BE2C (cell line): ENCODE results near the gene SPTBN4.

ENCODE experiments used
- DNase-seq: peaks from one replicate; pipeline ENCODE4 v3.0.0-alpha.2; 2020
- H3K27me3 ChIP-seq: fragments of 250-450 bp; sonication (Bioruptor Pico); 2 replicates; pipeline ENCODE4 v1.5.1; 2020; ENCODE audit warnings: mild to moderate bottlenecking
- H3K36me3 ChIP-seq: fragments of 250-450 bp; sonication (Bioruptor Pico); 2 replicates; pipeline ENCODE4 v1.5.1; 2020; ENCODE audit warnings: mild to moderate bottlenecking
- H3K4me1 ChIP-seq: fragments of 250-450 bp; sonication (Bioruptor Pico); 2 replicates; pipeline ENCODE4 v1.5.1; 2020
- H3K4me3 ChIP-seq: 2 replicates; pipeline ENCODE4 v1.5.1; 2011; ENCODE audit warnings: low read depth, low read length
- H3K9me3 ChIP-seq: fragments of 250-450 bp; sonication (Bioruptor Pico); 2 replicates; pipeline ENCODE4 v1.5.1; 2020
- TF ChIP-seq, protein P1 (sequence below): IDR thresholded peaks from 2 replicates; pipeline ENCODE4 v1.5.1; 2012; ENCODE audit warnings: mild to moderate bottlenecking, low read depth, low read length

The SPTBN4 gene

GRCh38 chr19:40592170-40592569, 125.4 kb downstream of the SPTBN4 start:
- peaks cover under 1% of the 10 kb centered on the region for H3K27me3 ChIP-seq
- peaks cover 10% of the 10 kb centered on the region for H3K4me1 ChIP-seq
- no peak overlapping the region for H3K4me3 ChIP-seq
- no peaks in the 10 kb centered on the region for H3K36me3 ChIP-seq
- TF ChIP-seq, protein P1, sequence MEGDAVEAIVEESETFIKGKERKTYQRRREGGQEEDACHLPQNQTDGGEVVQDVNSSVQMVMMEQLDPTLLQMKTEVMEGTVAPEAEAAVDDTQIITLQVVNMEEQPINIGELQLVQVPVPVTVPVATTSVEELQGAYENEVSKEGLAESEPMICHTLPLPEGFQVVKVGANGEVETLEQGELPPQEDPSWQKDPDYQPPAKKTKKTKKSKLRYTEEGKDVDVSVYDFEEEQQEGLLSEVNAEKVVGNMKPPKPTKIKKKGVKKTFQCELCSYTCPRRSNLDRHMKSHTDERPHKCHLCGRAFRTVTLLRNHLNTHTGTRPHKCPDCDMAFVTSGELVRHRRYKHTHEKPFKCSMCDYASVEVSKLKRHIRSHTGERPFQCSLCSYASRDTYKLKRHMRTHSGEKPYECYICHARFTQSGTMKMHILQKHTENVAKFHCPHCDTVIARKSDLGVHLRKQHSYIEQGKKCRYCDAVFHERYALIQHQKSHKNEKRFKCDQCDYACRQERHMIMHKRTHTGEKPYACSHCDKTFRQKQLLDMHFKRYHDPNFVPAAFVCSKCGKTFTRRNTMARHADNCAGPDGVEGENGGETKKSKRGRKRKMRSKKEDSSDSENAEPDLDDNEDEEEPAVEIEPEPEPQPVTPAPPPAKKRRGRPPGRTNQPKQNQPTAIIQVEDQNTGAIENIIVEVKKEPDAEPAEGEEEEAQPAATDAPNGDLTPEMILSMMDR = no peak
- H3K9me3 ChIP-seq = no peaks in the 10 kb centered on the region
- DNase-seq = no peak

DNA sequence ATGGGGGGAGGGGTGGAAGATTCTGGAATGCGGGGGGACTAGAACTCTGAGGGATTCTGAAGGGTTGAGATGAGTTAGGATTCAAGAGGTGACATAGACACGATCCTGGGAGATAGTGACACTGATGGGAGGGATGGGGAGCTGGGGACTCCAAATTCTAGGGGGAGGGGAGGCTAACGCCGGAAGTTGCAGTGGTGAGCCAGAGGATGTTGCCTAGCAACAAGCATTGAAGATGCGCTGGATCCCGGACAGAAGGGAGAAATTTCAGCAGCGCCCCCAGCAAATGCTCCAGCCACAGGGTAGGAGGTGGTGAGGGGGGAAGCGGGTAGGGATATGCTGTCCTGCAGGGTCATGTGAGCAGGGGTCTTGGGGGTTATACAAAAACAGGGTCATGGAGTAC, 127.5 kb downstream of the SPTBN4 start:
- no peak for DNase-seq

DNA sequence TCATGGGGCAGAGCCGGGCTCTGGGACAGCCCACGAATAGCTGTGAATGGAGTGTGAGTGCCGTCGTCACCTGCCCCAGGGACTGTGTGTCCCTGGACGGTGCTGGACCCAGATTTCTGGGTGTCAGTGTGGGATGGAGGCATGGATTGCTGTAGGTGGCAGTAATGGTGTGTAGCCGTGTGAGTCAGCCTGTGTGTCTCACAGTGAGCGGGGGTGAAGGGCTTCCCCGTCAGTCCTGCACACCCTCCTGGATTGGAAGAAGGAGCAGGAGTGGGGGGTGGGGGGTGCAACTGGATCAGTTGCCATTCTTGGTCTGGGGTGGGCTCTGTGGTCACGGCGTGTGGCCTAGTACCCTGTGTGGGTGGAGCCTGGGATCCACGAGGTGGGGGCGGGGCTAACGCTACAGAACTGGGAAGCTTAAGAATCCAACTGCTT, 127.9 kb downstream of the SPTBN4 start:
- no peak for DNase-seq
- H3K9me3 ChIP-seq = no peaks in the 10 kb centered on the region
- H3K36me3 ChIP-seq = no peaks in the 10 kb centered on the region
- H3K4me3 ChIP-seq = peak overlapping the region; percentile 20
- H3K4me1 ChIP-seq = peaks cover 15% of the 10 kb centered on the region
- peaks cover 21% of the 10 kb centered on the region for H3K27me3 ChIP-seq
- TF ChIP-seq, protein P1 = no peak

More for the DNA sequence above, 127.5 kb downstream of the SPTBN4 start:
- Histone ChIP-seq H3K36me3 (no peaks in the 10 kb centered on the region), H3K9me3 (no peaks in the 10 kb centered on the region), H3K27me3 (peaks cover 17% of the 10 kb centered on the region), H3K4me3 (peak overlapping the region; percentile 20), H3K4me1 (peaks cover 15% of the 10 kb centered on the region)
- TF ChIP-seq, protein P1 = no peak

DNA sequence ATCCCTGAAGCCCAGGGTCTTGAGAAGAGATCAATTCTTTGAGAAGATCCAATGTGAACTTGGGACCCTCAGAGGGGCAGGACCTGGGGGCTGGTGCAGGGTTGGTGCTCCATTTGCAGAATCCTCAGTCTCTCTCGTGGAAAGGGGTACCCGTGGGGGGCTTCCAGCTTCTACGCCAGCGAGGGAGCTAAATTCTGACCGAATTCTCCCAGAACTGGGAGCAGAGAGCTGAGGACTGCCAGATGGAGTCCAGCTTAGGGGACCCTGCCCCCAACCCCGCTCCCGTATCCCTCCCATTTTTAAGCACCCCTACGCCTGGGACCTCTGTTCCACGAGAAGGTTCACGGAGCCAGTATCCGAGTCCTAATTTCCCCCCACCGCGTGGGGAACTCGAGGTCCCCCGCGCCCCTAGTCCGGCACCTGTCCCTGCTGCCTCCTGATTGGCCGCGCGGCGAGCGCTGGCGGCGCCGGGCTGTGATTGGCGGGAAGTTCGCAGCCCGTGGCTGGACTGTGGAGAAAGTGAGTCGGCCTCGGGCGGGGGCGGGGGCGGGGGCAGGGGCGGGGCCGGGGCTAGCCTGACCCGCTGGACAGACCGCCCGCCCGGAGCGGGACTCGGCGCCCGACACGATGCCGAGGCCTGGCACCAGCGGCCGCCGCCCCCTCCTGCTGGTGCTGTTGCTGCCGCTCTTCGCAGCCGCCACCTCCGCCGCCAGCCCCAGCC, 130.0 kb downstream of the SPTBN4 start:
- Histone ChIP-seq H3K4me1 (peaks cover 22% of the 10 kb centered on the region), H3K4me3 (no peak overlapping the region), H3K36me3 (no peaks in the 10 kb centered on the region), H3K9me3 (no peaks in the 10 kb centered on the region), H3K27me3 (peaks cover 40% of the 10 kb centered on the region)
- DNase-seq = peak; percentile 56
- TF ChIP-seq, protein P1 = no peak

DNA sequence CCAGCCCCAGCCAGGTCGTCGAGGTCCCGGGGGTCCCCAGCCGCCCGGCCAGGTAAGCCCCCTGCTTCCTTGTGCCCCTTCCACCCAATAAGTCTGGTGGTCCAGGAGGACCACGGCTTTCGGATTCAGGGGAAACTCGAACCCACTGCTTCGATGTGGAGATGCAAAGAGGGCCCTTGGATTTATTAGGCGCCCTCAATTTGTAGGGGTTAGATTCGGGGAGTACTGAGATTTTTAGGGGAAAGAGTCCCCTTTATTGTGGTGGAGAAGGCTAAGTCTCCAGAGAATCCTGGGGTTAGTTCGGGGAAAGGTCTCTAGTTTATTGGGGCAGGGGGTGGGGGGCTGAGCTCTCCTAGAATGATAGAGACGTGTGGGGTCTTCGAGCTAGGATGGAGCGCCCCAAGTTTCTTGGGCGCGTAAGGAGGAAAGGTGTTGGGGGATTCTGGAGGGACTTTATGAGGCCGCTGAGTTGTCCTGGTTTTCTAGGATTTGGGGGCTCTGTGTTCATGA, 130.6 kb downstream of the SPTBN4 start:
- H3K27me3 ChIP-seq = peaks cover 41% of the 10 kb centered on the region

More for the DNA sequence above, 130.6 kb downstream of the SPTBN4 start:
- Histone ChIP-seq H3K36me3 (no peaks in the 10 kb centered on the region), H3K4me1 (peaks cover 16% of the 10 kb centered on the region), H3K9me3 (no peaks in the 10 kb centered on the region), H3K4me3 (no peak overlapping the region; the same call in 1 of the 2 replicates)
- TF ChIP-seq, protein P1 = no peak
- DNase-seq = no peak
